NOMO-1 treated with DMSO at 0.1 percent for 48 hours (cell line): ENCODE data around the gene NPSR1.
"Not testable (repeated sequence)": the region's sequence is repeated elsewhere in the genome, so short reads cannot be mapped to it uniquely, and the experiment has no call there.

Experiments
- DNase-seq: peaks from one replicate; lab custom pipeline; 2025; ENCODE audit not compliant: unreplicated experiment; lab: John Stamatoyannopoulos, UW

The NPSR1 gene

GRCh38 chr7:34867341-34867740 lies 209.3 kb downstream of the NPSR1 start:
- not testable (repeated sequence) for DNase-seq

GRCh38 chr7:34868602-34869001 lies 210.6 kb downstream of the NPSR1 start:
- DNase-seq: not testable (repeated sequence)

GRCh38 chr7:34869057-34869456 lies 211.0 kb downstream of the NPSR1 start:
- DNase-seq: no peak

- not testable (repeated sequence) for DNase-seq
Observed at GRCh38 chr7:34870041-34870440, 212.0 kb downstream of the NPSR1 start.

GRCh38 chr7:34874329-34874728 lies 216.3 kb downstream of the NPSR1 start:
- DNase-seq: not testable (repeated sequence)

- no peak for DNase-seq
Observed at GRCh38 chr7:34875481-34875880, 217.5 kb downstream of the NPSR1 start.

- DNase-seq: not testable (repeated sequence)
Observed at GRCh38 chr7:34878944-34879735, 221.1 kb downstream of the NPSR1 start.

- no peak for DNase-seq
Observed at GRCh38 chr7:34879871-34880270, 221.9 kb downstream of the NPSR1 start.

GRCh38 chr7:34883855-34884254 lies 225.8 kb downstream of the NPSR1 start:
- DNase-seq: not testable (repeated sequence)

- DNase-seq: no peak
Observed at GRCh38 chr7:34886856-34887255, 228.8 kb downstream of the NPSR1 start.

- no peak for DNase-seq
Observed at GRCh38 chr7:34889951-34890350, 231.9 kb downstream of the NPSR1 start.

GRCh38 chr7:34895202-34895601 lies 237.2 kb downstream of the NPSR1 start:
- DNase-seq: no peak
